GM10248 (cell line): ENCODE data around the gene CALHM1.

ENCODE experiments used
- CTCF ChIA-PET: fragments of 300-600 bp; sonication (Branson Sonifier 250); formaldehyde crosslinking; extraction: SDS; loops from one replicate; lab custom pipeline; 2021; ENCODE audit warnings: antibody characterized with exemption; lab: Yijun Ruan, JAX
- POLR2A ChIA-PET: fragments of 350-650 bp; sonication (Branson Sonifier 250); formaldehyde crosslinking; extraction: SDS; loops from one replicate; lab custom pipeline; 2020; ENCODE audit warnings: antibody characterized with exemption; lab: Yijun Ruan, JAX
- DNase-seq: peaks from one replicate; pipeline ENCODE4 v3.0.0; 2012; ENCODE audit errors: extremely low spot score
- TF ChIP-seq, protein P1 (sequence below): IDR thresholded peaks from 2 replicates; pipeline ENCODE4 v1.5.1; 2012; ENCODE audit warnings: mild to moderate bottlenecking, low read depth; ENCODE audit errors: extremely low read depth, missing control alignments, control extremely low read depth

Gene CALHM1

DNA sequence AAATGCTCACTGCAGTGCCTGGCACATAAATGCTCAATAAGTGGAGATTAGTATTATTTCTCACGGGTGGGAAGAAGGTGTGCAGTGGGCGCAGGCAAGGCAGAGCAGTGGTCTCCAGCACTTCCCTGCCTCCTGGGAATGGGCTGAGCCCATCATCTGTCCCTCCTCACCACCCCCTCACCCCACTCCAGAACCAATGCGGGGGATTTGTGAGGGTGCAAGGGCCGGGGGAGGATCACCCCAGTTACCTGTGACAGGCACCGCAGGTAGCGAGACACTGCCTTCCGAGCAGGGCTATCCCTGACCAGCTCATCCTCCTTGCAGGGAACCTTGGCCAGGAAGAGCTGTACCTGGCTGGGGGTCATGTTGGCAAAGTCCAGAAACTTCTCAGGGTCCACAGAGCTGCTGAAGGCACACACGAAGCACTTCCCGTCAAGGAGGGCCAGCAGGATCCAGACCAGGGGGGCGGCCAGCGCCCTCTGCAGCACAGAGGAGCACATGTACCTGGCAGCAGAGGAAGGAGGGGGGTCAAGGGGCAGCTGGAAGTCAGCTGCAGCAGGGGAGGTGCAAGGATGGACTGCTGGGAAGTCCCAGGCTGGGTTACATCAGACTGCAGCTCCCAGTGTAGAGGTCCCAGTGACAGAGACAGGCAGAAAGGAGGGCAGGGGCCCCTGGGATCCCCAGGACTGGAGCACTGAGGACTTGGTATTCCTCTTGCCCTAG, 17.5 kb upstream of the CALHM1 start:
- POLR2A ChIA-PET = interaction anchor here (0.6 kb wide), 2 partner anchors 467 to 707 kb away, joined by 4 to 5 read pairs; no protein-coding TSS in a partner anchor
- CTCF ChIA-PET = interaction anchor here (0.7 to 8.4 kb wide), 22 partner anchors 9 to 210 kb away, joined by 3 to 95 read pairs (median 6); partner anchors contain the start of genes CALHM2 and NEURL1
- TF ChIP-seq, protein P1, sequence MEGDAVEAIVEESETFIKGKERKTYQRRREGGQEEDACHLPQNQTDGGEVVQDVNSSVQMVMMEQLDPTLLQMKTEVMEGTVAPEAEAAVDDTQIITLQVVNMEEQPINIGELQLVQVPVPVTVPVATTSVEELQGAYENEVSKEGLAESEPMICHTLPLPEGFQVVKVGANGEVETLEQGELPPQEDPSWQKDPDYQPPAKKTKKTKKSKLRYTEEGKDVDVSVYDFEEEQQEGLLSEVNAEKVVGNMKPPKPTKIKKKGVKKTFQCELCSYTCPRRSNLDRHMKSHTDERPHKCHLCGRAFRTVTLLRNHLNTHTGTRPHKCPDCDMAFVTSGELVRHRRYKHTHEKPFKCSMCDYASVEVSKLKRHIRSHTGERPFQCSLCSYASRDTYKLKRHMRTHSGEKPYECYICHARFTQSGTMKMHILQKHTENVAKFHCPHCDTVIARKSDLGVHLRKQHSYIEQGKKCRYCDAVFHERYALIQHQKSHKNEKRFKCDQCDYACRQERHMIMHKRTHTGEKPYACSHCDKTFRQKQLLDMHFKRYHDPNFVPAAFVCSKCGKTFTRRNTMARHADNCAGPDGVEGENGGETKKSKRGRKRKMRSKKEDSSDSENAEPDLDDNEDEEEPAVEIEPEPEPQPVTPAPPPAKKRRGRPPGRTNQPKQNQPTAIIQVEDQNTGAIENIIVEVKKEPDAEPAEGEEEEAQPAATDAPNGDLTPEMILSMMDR = peak; percentile 66
- DNase-seq = peak; percentile 75

DNA sequence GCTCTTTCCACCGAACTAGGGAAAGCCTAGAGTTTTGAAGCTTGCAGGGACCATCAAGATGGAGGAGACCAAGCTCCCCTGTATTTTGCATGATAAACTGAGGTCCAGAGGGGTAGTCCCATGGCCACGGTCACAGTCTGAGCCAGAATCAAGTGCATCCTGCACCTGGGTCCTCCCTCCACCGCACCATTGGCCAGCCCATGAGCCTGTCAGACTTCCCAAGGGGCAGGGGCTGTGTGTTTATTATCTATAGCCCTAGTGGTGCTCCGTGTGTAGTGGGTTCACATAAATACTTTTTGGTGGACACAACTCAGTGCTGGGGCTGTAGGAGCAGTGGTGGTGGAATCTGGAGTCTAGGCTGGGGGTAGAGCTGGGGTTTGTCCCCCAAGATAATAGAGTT, 16.7 kb upstream of the CALHM1 start:
- POLR2A ChIA-PET = no interaction called here

DNA sequence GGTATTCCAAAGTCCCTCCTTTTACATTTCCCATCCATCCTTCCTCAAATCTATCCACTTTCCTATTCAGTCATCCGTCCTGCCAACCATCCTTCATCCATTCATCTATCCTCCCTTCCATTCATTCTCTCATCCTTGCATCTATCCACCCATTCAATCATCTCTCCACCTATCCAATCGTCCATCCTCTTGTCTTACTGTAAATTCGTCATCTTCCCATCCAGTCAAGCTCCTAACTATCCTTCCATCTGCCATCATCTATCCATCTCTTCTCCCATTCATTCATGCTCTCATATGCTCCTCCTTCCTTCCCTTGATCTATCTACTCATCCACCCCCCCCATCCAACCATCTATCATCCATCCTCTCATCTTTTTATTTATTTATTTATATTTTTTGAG, 15.4 kb upstream of the CALHM1 start:
- CTCF ChIA-PET = interaction anchor here (1.5 to 8.4 kb wide), 4 partner anchors 9 to 57 kb away, joined by 5 to 95 read pairs (median 29); partner anchors contain the start of gene CALHM2
- DNase-seq = no peak
- POLR2A ChIA-PET = no interaction called here

More for the DNA sequence above, 16.7 kb upstream of the CALHM1 start:
- DNase-seq = no peak
- TF ChIP-seq, protein P1 = no peak
- CTCF ChIA-PET = interaction anchor here (0.9 to 8.4 kb wide), 16 partner anchors 8 to 211 kb away, joined by 3 to 95 read pairs (median 6); partner anchors contain the start of genes CALHM2 and NEURL1

DNA sequence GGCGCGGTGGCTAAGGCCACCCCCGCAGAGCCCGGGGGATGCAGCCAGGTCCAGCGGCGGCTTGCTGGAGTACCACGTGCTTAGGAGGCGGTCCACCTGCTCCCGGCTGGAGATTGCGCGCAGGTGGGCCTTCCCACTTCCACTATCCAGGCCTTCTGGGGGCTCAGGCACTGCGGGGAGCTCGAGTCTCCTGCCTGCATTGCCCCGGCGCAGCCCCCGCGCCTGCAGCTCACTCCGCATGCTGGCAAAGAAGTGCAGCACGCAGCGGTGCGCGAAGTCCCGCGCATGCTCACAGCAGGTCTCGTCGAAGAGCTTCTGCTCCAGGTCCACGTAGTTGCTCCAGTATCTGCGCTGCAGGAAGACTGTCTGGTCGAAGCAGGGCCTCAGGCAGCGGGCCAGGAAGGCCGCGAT, 14.6 kb upstream of the CALHM1 start:
- CTCF ChIA-PET = interaction anchor here (1.0 to 4.4 kb wide), 5 partner anchors 13 to 57 kb away, joined by 3 to 42 read pairs (median 11); partner anchors contain the start of gene CALHM2
- POLR2A ChIA-PET = no interaction called here
- TF ChIP-seq, protein P1 = no peak

More for the DNA sequence above, 15.4 kb upstream of the CALHM1 start:
- TF ChIP-seq, protein P1 = no peak

DNA sequence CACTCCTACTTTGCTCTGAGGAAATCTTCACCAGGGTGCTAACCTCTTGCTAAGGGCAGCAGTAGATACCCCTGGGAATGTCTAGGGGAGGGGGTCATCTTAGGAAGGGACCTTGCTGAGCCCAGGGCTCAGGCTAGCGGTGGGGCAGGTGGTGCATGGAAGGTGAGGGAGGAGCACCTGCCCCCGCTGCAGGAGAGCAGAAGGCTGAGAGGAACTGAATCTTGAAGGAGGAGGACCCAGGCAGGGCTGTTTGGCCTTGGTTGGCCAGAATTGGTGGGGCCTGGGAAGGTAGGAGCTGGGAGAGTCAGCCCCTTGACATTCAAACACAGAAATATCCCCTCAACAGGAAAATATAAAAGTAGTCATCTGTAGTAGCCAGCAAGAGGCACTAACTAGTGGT, 13.3 kb upstream of the CALHM1 start:
- CTCF ChIA-PET = interaction anchor here (1.0 to 2.9 kb wide), 6 partner anchors 9 to 56 kb away, joined by 3 to 15 read pairs (median 4); no protein-coding TSS in a partner anchor
- peak; percentile 76 for DNase-seq
- TF ChIP-seq, protein P1 = no peak
- POLR2A ChIA-PET = interaction anchor here (0.8 kb wide), 1 partner anchor 55 kb away, joined by 3 read pairs; no protein-coding TSS in a partner anchor

More for the DNA sequence above, 14.6 kb upstream of the CALHM1 start:
- DNase-seq = no peak

DNA sequence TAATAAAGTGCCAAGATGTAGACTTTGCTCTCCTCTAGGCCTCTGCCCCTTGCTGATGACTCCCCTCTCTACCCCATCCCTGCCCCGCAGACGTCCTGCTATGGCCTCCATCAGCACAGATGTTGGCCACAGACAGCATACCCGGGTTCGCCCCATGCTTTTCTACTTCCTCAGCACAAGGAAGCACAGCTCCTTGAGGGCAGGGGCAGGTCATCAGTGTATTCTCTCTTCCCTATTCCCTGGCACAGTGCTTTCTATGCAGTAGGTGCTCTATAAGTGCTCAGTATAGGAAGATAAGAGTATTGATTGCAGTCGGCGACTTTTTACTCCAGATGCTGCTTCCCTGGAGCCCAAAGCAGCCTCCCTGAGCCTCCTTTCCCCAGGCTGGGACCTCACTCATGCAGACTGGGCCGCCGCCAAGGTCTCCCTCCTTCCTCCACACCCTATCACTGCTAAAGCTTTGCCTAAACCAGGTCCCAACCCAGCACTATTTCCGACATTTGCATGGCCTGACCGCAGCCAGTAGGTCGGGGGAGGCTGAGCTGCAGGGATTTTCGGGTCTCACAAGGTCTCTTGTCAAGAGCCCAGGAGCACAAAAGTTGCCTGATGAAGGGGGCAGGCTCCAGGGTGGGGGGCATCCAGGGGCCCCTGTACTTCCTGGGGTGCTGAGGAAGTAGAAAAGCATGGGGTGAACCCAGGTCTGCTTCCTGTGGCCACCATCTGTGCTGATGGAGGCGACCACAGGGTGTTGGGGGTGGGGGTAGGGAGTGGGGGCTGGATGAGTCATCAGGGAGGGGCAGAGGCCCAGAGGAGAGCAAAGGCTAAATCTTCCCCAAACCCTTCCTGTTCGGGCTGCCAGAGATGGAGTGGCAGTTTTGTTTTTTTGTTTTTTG, 12.3 kb upstream of the CALHM1 start:
- peak; percentile 88 for DNase-seq
- TF ChIP-seq, protein P1 = no peak
- POLR2A ChIA-PET = interaction anchor here (0.5 to 0.8 kb wide), 3 partner anchors 12 to 536 kb away, joined by 3 to 8 read pairs (median 3); partner anchors contain the start of gene CALHM1
- CTCF ChIA-PET = interaction anchor here (1.5 to 2.9 kb wide), 5 partner anchors 10 to 55 kb away, joined by 3 to 15 read pairs (median 7); no protein-coding TSS in a partner anchor
